HL-60 (cell line): Measurements from ENCODE around the gene PIGQ.
A peak's percentile ranks its signal among the peaks of the same experiment; 100 is the strongest.

Experiments
- DNase-seq, 2 experiments: peaks; one replicate each; pipeline ENCODE4 v3.0.0-alpha.2; 2010 to 2020; ENCODE audit warnings: low read depth in 1 of 2, low spot score in 1 of 2
- H3K27ac ChIP-seq: fragments of 250-450 bp; sonication (Bioruptor Pico); replicated peaks from 2 replicates; pipeline ENCODE4 v1.5.1; 2020; ENCODE audit warnings: mild to moderate bottlenecking, moderate library complexity
- H3K27me3 ChIP-seq: fragments of 250-450 bp; sonication (Bioruptor Pico); 2 replicates; pipeline ENCODE4 v1.5.1; 2021; ENCODE audit warnings: mild to moderate bottlenecking, moderate library complexity; ENCODE audit not compliant: insufficient read depth, poor library complexity, severe bottlenecking
- H3K4me3 ChIP-seq: replicated peaks from 2 replicates; pipeline ENCODE4 v1.5.1; 2011; ENCODE audit warnings: mild to moderate bottlenecking, control low read depth, low read length; ENCODE audit not compliant: insufficient read depth
- CTCF ChIP-seq: IDR thresholded peaks from one replicate; pipeline ENCODE4 v1.5.1; 2011; ENCODE audit warnings: low read length, control low read depth, inconsistent platforms; ENCODE audit not compliant: insufficient read depth
- GABPA ChIP-seq: IDR thresholded peaks from 2 replicates; pipeline ENCODE4 v1.6.1; 2012; ENCODE audit warnings: low read depth
- POLR2AphosphoS5 ChIP-seq: IDR thresholded peaks from 2 replicates; pipeline ENCODE4 v1.6.1; 2012; ENCODE audit warnings: low read depth
- REST ChIP-seq: IDR thresholded peaks from 2 replicates; pipeline ENCODE4 v1.6.1; 2012; ENCODE audit warnings: low read depth; ENCODE audit not compliant: insufficient replicate concordance
- SPI1 ChIP-seq: IDR thresholded peaks from 2 replicates; pipeline ENCODE4 v1.6.1; 2012; ENCODE audit warnings: low read depth, mild to moderate bottlenecking, borderline replicate concordance

Gene PIGQ

GRCh38 chr16:543301-544164 is 26.2 kb upstream of the PIGQ start:
- H3K27ac ChIP-seq, result no peak overlapping the region
- H3K4me3 ChIP-seq, result no peak overlapping the region
- TF ChIP-seq SPI1 (no peak), POLR2AphosphoS5 (no peak), CTCF (no peak), GABPA (no peak), REST (no peak)
- H3K27me3 ChIP-seq, result no peaks in the 10 kb centered on the region
- DNase-seq, result no peak

GRCh38 chr16:544517-544916 is 25.3 kb upstream of the PIGQ start:
- Histone ChIP-seq H3K4me3 (no peak overlapping the region), H3K27me3 (no peaks in the 10 kb centered on the region), H3K27ac (no peak overlapping the region)
- DNase-seq, result no peak
- TF ChIP-seq REST (no peak), CTCF (no peak), POLR2AphosphoS5 (no peak), SPI1 (no peak), GABPA (no peak)

GRCh38 chr16:546909-547770 is 22.6 kb upstream of the PIGQ start:
- TF ChIP-seq CTCF (peak; percentile 86), REST (no peak), POLR2AphosphoS5 (peak; percentile 94), SPI1 (peak; percentile 30; the same call in 1 of the 2 replicates), GABPA (peak; percentile 94)
- no peaks in the 10 kb centered on the region for H3K27me3 ChIP-seq
- peak overlapping the region; percentile 6; the same call in 1 of the 2 replicates for H3K4me3 ChIP-seq
- H3K27ac ChIP-seq, result peak overlapping the region; percentile 61
- DNase-seq, result peak; percentile 95 to 99
